ENCODE data around the gene ZDHHC14. TPM values are rescaled to one million over a fixed set of nuclear protein-coding genes. Genes with fewer than 3 reads are reported as not detected.
A peak's percentile ranks its signal among the peaks of the same experiment; 100 is the strongest.

The ZDHHC14 gene
- total RNA-seq, 4 donors from 2014 or later: 6.2 to 20.6 (median 15.1) TPM

GRCh38 chr6:157550114-157550989 is 169.4 kb downstream of the ZDHHC14 start:
- no peak for DNase-seq
- no peak for TF ChIP-seq CTCF (IDR thresholded peaks at IDR 0.05)
- no peak for TF ChIP-seq POLR2A (IDR thresholded peaks at IDR 0.05)
- no peaks in the 10 kb centered on the region for H3K27me3 ChIP-seq
- H3K4me3 ChIP-seq (replicated peaks in 1 of 3): no peak overlapping the region
- H3K36me3 ChIP-seq: no peaks in the 10 kb centered on the region
- peaks cover 0 to 5% of the 10 kb centered on the region in 2 donors for H3K4me1 ChIP-seq
- no peaks in the 10 kb centered on the region for H3K9me3 ChIP-seq
- WGBS, 2 donors: 89% methylated on average over 12 of the region's 12 CpGs
- intact Hi-C loops (cut with DNase I): no loop called here
- H3K27ac ChIP-seq: peak overlapping the region in 1 of 3 donors; percentile 17

DNA sequence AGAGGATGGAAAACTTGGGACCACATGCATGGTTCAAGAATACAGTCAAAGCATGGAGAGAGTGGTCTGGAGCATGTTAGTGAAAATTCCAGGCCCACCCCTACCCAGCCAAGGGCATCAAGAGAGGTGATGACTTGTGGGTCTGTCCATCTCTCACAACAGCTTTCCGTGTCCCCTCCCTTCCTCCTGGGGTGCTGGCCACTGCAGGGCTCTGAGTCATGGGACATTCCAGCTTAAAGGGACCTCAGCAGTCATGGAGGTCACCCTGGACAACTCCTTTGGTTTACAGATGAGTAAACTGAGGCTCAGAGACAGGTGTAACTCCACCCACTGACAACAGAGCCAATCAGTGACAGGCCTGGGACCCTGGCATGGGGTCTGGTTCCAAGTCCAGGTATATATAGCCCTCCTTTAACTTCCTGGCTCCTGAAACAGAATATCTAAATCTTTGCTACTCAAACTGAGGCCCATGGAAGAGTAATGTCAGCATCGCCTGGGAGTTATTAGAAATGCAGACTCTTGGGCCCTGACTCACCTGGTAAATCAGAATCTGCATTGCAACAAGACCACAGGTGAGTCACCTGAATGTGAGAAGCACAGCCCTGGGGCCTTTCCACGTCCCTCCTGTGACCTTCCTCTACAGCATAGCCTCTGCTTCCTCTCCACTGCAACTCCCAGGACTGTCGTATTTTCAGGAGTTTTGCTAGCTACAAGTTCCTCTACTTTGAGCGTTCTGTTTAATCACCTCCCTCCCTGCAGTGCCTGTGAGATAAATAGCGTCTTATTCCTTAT is 170.2 kb downstream of the ZDHHC14 start:
- no peak for DNase-seq
- no peaks in the 10 kb centered on the region for H3K9me3 ChIP-seq
- H3K27me3 ChIP-seq: no peaks in the 10 kb centered on the region
- H3K36me3 ChIP-seq: no peaks in the 10 kb centered on the region
- 91 to 92% methylated on average over 5 to 6 of the region's 6 CpGs for WGBS, 2 donors
- intact Hi-C loops (cut with DNase I): no loop called here
- TF ChIP-seq POLR2A (IDR thresholded peaks at IDR 0.05) (no peak), CTCF (IDR thresholded peaks at IDR 0.05) (no peak)
- H3K27ac ChIP-seq: no peak overlapping the region
- H3K4me3 ChIP-seq (replicated peaks in 1 of 3): no peak overlapping the region
- peaks cover 0 to 4% of the 10 kb centered on the region in 2 donors for H3K4me1 ChIP-seq

GRCh38 chr6:157552081-157552747 is 171.2 kb downstream of the ZDHHC14 start:
- Histone ChIP-seq H3K27ac (no peak overlapping the region), H3K4me1 (no peaks in the 10 kb centered on the region), H3K27me3 (no peaks in the 10 kb centered on the region), H3K36me3 (no peaks in the 10 kb centered on the region), H3K9me3 (no peaks in the 10 kb centered on the region), H3K4me3 (replicated peaks in 1 of 3) (no peak overlapping the region)
- 80 to 85% methylated on average over 9 of the region's 9 CpGs for WGBS, 2 donors
- intact Hi-C loops (cut with DNase I): no loop called here
- DNase-seq: no peak
- no peak for TF ChIP-seq CTCF (IDR thresholded peaks at IDR 0.05)
- TF ChIP-seq POLR2A (IDR thresholded peaks at IDR 0.05): no peak

GRCh38 chr6:157552820-157553485 is 172.0 kb downstream of the ZDHHC14 start:
- intact Hi-C loops (cut with DNase I): no loop called here
- Histone ChIP-seq H3K36me3 (no peaks in the 10 kb centered on the region), H3K4me3 (replicated peaks in 1 of 3) (no peak overlapping the region), H3K9me3 (no peaks in the 10 kb centered on the region), H3K27me3 (no peaks in the 10 kb centered on the region), H3K27ac (no peak overlapping the region), H3K4me1 (no peaks in the 10 kb centered on the region)
- no peak for DNase-seq
- WGBS, 2 donors: 86 to 90% methylated on average over 5 of the region's 5 CpGs
- TF ChIP-seq POLR2A (IDR thresholded peaks at IDR 0.05) (no peak), CTCF (IDR thresholded peaks at IDR 0.05) (no peak)

Measured in thyroid gland (tissue), 4 donors.